GM23338 (cell line): Measurements from ENCODE around the gene MAP2K6.

ENCODE experiments used
- CREB1 ChIP-seq: fragments of 250-450 bp; sonication (Bioruptor Pico); IDR thresholded peaks from 2 replicates; pipeline ENCODE4 v1.5.0; 2020; ENCODE audit warnings: low read depth, mild to moderate bottlenecking, moderate library complexity
- CTCF ChIP-seq, 2 experiments: fragments of 200-600 bp in 1 of 2; sonication (generic) in 1 of 2; conservative IDR thresholded peaks; 2 replicates each; pipeline versions ENCODE4 v1.5.1 to v1.6.1; 2016 to 2017; ENCODE audit warnings: antibody characterized with exemption in 2 of 2, low read depth in 2 of 2, mild to moderate bottlenecking in 2 of 2, moderate library complexity in 1 of 2
- ETS1 ChIP-seq: IDR thresholded peaks from 2 replicates; pipeline ENCODE4 v1.6.1; 2016; ENCODE audit warnings: antibody characterized with exemption
- JUNB ChIP-seq: IDR thresholded peaks from one replicate; pipeline ENCODE4 v1.6.1; 2016; ENCODE audit warnings: antibody characterized with exemption; ENCODE audit not compliant: unreplicated experiment
- NANOG ChIP-seq: IDR thresholded peaks from 2 replicates; pipeline ENCODE4 v1.6.1; 2016; ENCODE audit warnings: antibody characterized with exemption, borderline replicate concordance
- POLR2AphosphoS5 ChIP-seq: IDR thresholded peaks from 2 replicates; pipeline ENCODE4 v1.6.1; 2016; ENCODE audit warnings: antibody characterized with exemption, low read depth
- REST ChIP-seq: IDR thresholded peaks from one replicate; pipeline ENCODE4 v1.6.1; 2018; ENCODE audit warnings: antibody characterized with exemption; ENCODE audit not compliant: unreplicated experiment

- TF ChIP-seq CTCF (conservative IDR thresholded peaks at IDR 0.05; ENCODE audit: low read depth in 2 of 2): no peak
- TF ChIP-seq JUNB: no peak
- no peak for TF ChIP-seq ETS1
- no peak for TF ChIP-seq POLR2AphosphoS5
- TF ChIP-seq REST: no peak
- TF ChIP-seq NANOG: no peak
- TF ChIP-seq CREB1 (CRISPR knock-in tag): no peak
These were observed 13.9 kb downstream of the MAP2K6 start for GRCh38 chr17:69428252-69428980.
